Lower leg skin (tissue), 3 donors: Measurements from ENCODE around the gene PIM2.

ENCODE experiments used
- CTCF ChIP-seq, 3 donors: fragments of 450-650 bp; IDR thresholded peaks; one replicate each; pipeline ENCODE4 v1.5.1; 2016; ENCODE audit warnings: antibody characterized with exemption in 3 of 3, mild to moderate bottlenecking in 3 of 3, moderate library complexity in 2 of 3
- POLR2A ChIP-seq, 2 donors: fragments of 450-650 bp; IDR thresholded peaks; one replicate each; pipeline ENCODE4 v1.6.1; 2016 to 2017; ENCODE audit warnings: antibody characterized with exemption in 2 of 2, mild to moderate bottlenecking in 1 of 2, moderate library complexity in 1 of 2

GRCh38 chrX:48896611-48897011, 22.2 kb downstream of the PIM2 start:
- TF ChIP-seq POLR2A (IDR thresholded peaks at IDR 0.05) (no peak), CTCF (IDR thresholded peaks at IDR 0.05) (no peak)
